HCT116 (cell line): ENCODE data around the gene EXOC4.

Experiments used
- CTCF ChIP-seq, 3 experiments: fragments of 200-600 bp in 1 of 3; sonication (generic) in 1 of 3; IDR thresholded peaks in 2 of 3; conservative IDR thresholded peaks in 1 of 3; 2 replicates each; pipeline ENCODE4 v1.5.1; 2012 to 2017; ENCODE audit warnings: low read depth in 2 of 3, low read length in 2 of 3, antibody characterized with exemption in 1 of 3, borderline replicate concordance in 1 of 3, control low read depth in 1 of 3, mild to moderate bottlenecking in 1 of 3, mixed read lengths in 1 of 3, mixed run types in 1 of 3, moderate library complexity in 1 of 3; ENCODE audit not compliant: insufficient read depth in 1 of 3
- EZH2phosphoT487 ChIP-seq: fragments of 200-600 bp; IDR thresholded peaks from 2 replicates; pipeline ENCODE4 v1.6.1; 2018; ENCODE audit warnings: antibody characterized with exemption, borderline replicate concordance
- JUND ChIP-seq: IDR thresholded peaks from 2 replicates; pipeline ENCODE4 v1.6.1; 2012
- POLR2A ChIP-seq: IDR thresholded peaks from 2 replicates; pipeline ENCODE4 v1.7.0; 2011; ENCODE audit warnings: borderline replicate concordance; ENCODE audit not compliant: insufficient read depth, insufficient read length; ENCODE audit errors: extremely low read depth
- POLR2AphosphoS5 ChIP-seq: IDR thresholded peaks from 2 replicates; pipeline ENCODE4 v1.6.1; 2011; ENCODE audit warnings: mild to moderate bottlenecking, low read depth, low read length, moderate library complexity
- RAD21 ChIP-seq: IDR thresholded peaks from 2 replicates; pipeline ENCODE4 v1.6.1; 2012; ENCODE audit warnings: low read depth, mild to moderate bottlenecking
- TCF7L2 ChIP-seq: IDR thresholded peaks from 2 replicates; pipeline ENCODE4 v1.7.0; 2011; ENCODE audit warnings: borderline replicate concordance, inconsistent platforms; ENCODE audit not compliant: insufficient read depth, insufficient read length; ENCODE audit errors: extremely low read depth
- YY1 ChIP-seq: IDR thresholded peaks from 2 replicates; pipeline ENCODE4 v1.6.1; 2011; ENCODE audit warnings: low read length, low read depth, moderate library complexity, mild to moderate bottlenecking; ENCODE audit not compliant: insufficient replicate concordance; ENCODE audit errors: extremely low read depth
- ZNF274 ChIP-seq: fragments of 200-500 bp; sonication (Bioruptor generic); IDR thresholded peaks from 2 replicates; pipeline ENCODE4 v1.6.1; 2014; ENCODE audit warnings: mild to moderate bottlenecking, low read depth, low read length, inconsistent platforms
- TF ChIP-seq, protein P1 (sequence below): IDR thresholded peaks from 2 replicates; pipeline ENCODE4 v1.6.1; 2011; ENCODE audit warnings: mild to moderate bottlenecking, low read length, moderate library complexity; ENCODE audit not compliant: insufficient replicate concordance; ENCODE audit errors: extremely low read depth
- TF ChIP-seq, protein P2 (sequence below): IDR thresholded peaks from 2 replicates; pipeline ENCODE4 v1.6.1; 2012; ENCODE audit warnings: low read depth

GRCh38 chr7:133821171-133821570, 568.3 kb downstream of the EXOC4 start:
- TF ChIP-seq, protein P1, sequence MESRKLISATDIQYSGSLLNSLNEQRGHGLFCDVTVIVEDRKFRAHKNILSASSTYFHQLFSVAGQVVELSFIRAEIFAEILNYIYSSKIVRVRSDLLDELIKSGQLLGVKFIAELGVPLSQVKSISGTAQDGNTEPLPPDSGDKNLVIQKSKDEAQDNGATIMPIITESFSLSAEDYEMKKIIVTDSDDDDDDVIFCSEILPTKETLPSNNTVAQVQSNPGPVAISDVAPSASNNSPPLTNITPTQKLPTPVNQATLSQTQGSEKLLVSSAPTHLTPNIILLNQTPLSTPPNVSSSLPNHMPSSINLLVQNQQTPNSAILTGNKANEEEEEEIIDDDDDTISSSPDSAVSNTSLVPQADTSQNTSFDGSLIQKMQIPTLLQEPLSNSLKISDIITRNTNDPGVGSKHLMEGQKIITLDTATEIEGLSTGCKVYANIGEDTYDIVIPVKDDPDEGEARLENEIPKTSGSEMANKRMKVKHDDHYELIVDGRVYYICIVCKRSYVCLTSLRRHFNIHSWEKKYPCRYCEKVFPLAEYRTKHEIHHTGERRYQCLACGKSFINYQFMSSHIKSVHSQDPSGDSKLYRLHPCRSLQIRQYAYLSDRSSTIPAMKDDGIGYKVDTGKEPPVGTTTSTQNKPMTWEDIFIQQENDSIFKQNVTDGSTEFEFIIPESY: no peak
- TF ChIP-seq CTCF (IDR thresholded peaks at IDR 0.05 in 2 of 3, conservative IDR thresholded peaks at IDR 0.05 in 1 of 3; ENCODE audit: borderline replicate concordance in 1 of 3, insufficient read depth in 1 of 3, low read depth in 2 of 3, low read length in 2 of 3) (no peak), YY1 (no peak), RAD21 (no peak), POLR2A (no peak), ZNF274 (no peak), TCF7L2 (no peak), EZH2phosphoT487 (no peak), POLR2AphosphoS5 (no peak), JUND (no peak)
- TF ChIP-seq, protein P2, sequence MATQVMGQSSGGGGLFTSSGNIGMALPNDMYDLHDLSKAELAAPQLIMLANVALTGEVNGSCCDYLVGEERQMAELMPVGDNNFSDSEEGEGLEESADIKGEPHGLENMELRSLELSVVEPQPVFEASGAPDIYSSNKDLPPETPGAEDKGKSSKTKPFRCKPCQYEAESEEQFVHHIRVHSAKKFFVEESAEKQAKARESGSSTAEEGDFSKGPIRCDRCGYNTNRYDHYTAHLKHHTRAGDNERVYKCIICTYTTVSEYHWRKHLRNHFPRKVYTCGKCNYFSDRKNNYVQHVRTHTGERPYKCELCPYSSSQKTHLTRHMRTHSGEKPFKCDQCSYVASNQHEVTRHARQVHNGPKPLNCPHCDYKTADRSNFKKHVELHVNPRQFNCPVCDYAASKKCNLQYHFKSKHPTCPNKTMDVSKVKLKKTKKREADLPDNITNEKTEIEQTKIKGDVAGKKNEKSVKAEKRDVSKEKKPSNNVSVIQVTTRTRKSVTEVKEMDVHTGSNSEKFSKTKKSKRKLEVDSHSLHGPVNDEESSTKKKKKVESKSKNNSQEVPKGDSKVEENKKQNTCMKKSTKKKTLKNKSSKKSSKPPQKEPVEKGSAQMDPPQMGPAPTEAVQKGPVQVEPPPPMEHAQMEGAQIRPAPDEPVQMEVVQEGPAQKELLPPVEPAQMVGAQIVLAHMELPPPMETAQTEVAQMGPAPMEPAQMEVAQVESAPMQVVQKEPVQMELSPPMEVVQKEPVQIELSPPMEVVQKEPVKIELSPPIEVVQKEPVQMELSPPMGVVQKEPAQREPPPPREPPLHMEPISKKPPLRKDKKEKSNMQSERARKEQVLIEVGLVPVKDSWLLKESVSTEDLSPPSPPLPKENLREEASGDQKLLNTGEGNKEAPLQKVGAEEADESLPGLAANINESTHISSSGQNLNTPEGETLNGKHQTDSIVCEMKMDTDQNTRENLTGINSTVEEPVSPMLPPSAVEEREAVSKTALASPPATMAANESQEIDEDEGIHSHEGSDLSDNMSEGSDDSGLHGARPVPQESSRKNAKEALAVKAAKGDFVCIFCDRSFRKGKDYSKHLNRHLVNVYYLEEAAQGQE: no peak
